Measurements from ENCODE around the gene PLCL2.

PLCL2 gene

GRCh38 chr3:17132286-17133115, 247.7 kb downstream of the PLCL2 start:
- H3K9me3 ChIP-seq, result peaks cover 8% of the 10 kb centered on the region
- no peak overlapping the region for H3K4me3 ChIP-seq
- no peaks in the 10 kb centered on the region for H3K4me1 ChIP-seq
- DNase-seq (ENCODE audit: low spot score in 2 of 2), result no peak
- no peaks in the 10 kb centered on the region for H3K27me3 ChIP-seq (ENCODE audit: low read depth)
- in situ Hi-C loops (cut with MboI; ENCODE audit: low sequenced_read_pairs), result no loop called here
- no peaks in the 10 kb centered on the region for H3K36me3 ChIP-seq (replicated peaks)

GRCh38 chr3:17133632-17134545, 249.1 kb downstream of the PLCL2 start:
- Histone ChIP-seq H3K36me3 (replicated peaks) (no peaks in the 10 kb centered on the region), H3K4me3 (no peak overlapping the region), H3K27me3 (ENCODE audit: low read depth) (no peaks in the 10 kb centered on the region), H3K9me3 (peaks cover 4% of the 10 kb centered on the region), H3K4me1 (no peaks in the 10 kb centered on the region)
- DNase-seq (ENCODE audit: low spot score in 2 of 2), result no peak
- in situ Hi-C loops (cut with MboI; ENCODE audit: low sequenced_read_pairs), result no loop called here

GRCh38 chr3:17135696-17136095, 250.9 kb downstream of the PLCL2 start:
- peaks cover 4% of the 10 kb centered on the region; the same call in 1 of the 2 replicates for H3K9me3 ChIP-seq
- H3K27me3 ChIP-seq (ENCODE audit: low read depth), result no peaks in the 10 kb centered on the region
- no peaks in the 10 kb centered on the region for H3K4me1 ChIP-seq
- H3K4me3 ChIP-seq, result no peak overlapping the region
- DNase-seq (ENCODE audit: low spot score in 2 of 2), result no peak
- H3K36me3 ChIP-seq (replicated peaks), result no peaks in the 10 kb centered on the region
- in situ Hi-C loops (cut with MboI; ENCODE audit: low sequenced_read_pairs), result no loop called here

- H3K9me3 ChIP-seq, result peaks cover 4% of the 10 kb centered on the region; the same call in 1 of the 2 replicates
- no peak overlapping the region for H3K4me3 ChIP-seq
- in situ Hi-C loops (cut with MboI; ENCODE audit: low sequenced_read_pairs), result no loop called here
- no peak for DNase-seq (ENCODE audit: low spot score in 2 of 2)
- no peaks in the 10 kb centered on the region for H3K27me3 ChIP-seq (ENCODE audit: low read depth)
- no peaks in the 10 kb centered on the region for H3K4me1 ChIP-seq
- H3K36me3 ChIP-seq (replicated peaks), result no peaks in the 10 kb centered on the region
These were observed 251.5 kb downstream of the PLCL2 start for GRCh38 chr3:17136136-17136721.

GRCh38 chr3:17137321-17137826, 252.6 kb downstream of the PLCL2 start:
- peaks cover 4% of the 10 kb centered on the region; the same call in 1 of the 2 replicates for H3K9me3 ChIP-seq
- in situ Hi-C loops (cut with MboI; ENCODE audit: low sequenced_read_pairs), result no loop called here
- no peaks in the 10 kb centered on the region for H3K36me3 ChIP-seq (replicated peaks)
- DNase-seq (ENCODE audit: low spot score in 2 of 2), result no peak
- H3K4me3 ChIP-seq, result no peak overlapping the region
- H3K4me1 ChIP-seq, result no peaks in the 10 kb centered on the region
- H3K27me3 ChIP-seq (ENCODE audit: low read depth), result no peaks in the 10 kb centered on the region

- Histone ChIP-seq H3K9me3 (peaks cover 4% of the 10 kb centered on the region; the same call in 1 of the 2 replicates), H3K36me3 (replicated peaks) (no peaks in the 10 kb centered on the region), H3K4me3 (no peak overlapping the region), H3K27me3 (ENCODE audit: low read depth) (no peaks in the 10 kb centered on the region), H3K4me1 (no peaks in the 10 kb centered on the region)
- DNase-seq (ENCODE audit: low spot score in 2 of 2), result no peak
- in situ Hi-C loops (cut with MboI; ENCODE audit: low sequenced_read_pairs), result no loop called here
These were observed 253.7 kb downstream of the PLCL2 start for GRCh38 chr3:17138246-17139039.
